Renal pelvis (tissue), 4 donors: ENCODE results near the gene FKBP8. TPM values are rescaled to one million over a fixed set of nuclear protein-coding genes. Genes with fewer than 3 reads are reported as not detected.
A peak's percentile ranks its signal among the peaks of the same experiment; 100 is the strongest.
"Not testable (repeated sequence)": the region's sequence is repeated elsewhere in the genome, so short reads cannot be mapped to it uniquely, and the experiment has no call there.

ENCODE experiments used
- DNase-seq: peaks from one replicate; pipeline ENCODE4 v3.0.0-alpha.2; 2013
- polyA plus RNA-seq, 3 donors: library from polyadenylated mRNA; unstranded; fragments of 120-200 nt; gene quantifications; one replicate each; pipeline ENCODE4 v1.2.1, GENCODE V29; 2013; ENCODE audit not compliant: insufficient read length in 3 of 3

Gene FKBP8
- polyA plus RNA-seq, 3 donors: 178 to 222 (median 219) TPM

DNA sequence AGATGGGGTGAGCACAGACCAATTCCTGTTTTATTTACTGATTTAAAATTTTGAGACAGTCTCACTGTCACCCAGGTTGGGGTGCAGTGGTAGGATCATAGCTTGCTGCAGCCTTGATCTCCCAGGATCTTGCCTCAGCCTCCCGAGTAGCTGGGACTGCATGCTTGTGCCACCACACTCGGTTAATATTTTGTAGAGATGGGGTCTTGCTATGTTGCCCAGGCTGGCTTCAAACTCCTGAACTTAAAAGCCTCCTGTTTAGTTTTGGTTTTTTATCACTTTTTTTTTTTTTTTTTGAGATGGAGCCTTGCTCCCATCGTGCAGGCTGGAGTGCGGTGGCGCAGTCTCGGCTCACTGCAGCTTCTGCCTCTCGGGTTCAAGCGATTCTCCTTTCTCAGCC, 33.0 kb upstream of the FKBP8 start:
- no peak for DNase-seq

DNA sequence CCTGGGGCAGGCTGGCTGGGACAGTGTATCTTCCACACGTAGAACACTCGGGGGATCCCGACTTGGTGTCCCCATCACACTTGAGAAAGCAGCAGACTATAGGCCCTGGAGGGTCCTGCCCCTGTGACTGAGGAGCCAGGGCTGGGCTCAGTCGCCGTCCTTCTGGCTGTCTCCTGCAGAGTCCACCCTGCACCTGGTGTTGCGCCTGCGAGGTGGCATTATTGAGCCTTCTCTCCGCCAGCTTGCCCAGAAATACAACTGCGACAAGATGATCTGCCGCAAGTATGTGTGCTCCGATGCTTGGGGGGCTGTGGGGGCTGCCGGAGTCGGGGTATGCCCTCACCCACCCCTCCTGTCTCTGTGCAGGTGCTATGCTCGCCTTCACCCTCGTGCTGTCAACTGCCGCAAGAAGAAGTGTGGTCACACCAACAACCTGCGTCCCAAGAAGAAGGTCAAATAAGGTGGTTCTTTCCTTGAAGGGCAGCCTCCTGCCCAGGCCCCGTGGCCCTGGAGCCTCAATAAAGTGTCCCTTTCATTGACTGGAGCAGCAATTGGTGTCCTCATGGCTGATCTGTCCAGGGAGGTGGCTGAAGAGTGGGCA, 31.4 kb upstream of the FKBP8 start:
- no peak for DNase-seq

DNA sequence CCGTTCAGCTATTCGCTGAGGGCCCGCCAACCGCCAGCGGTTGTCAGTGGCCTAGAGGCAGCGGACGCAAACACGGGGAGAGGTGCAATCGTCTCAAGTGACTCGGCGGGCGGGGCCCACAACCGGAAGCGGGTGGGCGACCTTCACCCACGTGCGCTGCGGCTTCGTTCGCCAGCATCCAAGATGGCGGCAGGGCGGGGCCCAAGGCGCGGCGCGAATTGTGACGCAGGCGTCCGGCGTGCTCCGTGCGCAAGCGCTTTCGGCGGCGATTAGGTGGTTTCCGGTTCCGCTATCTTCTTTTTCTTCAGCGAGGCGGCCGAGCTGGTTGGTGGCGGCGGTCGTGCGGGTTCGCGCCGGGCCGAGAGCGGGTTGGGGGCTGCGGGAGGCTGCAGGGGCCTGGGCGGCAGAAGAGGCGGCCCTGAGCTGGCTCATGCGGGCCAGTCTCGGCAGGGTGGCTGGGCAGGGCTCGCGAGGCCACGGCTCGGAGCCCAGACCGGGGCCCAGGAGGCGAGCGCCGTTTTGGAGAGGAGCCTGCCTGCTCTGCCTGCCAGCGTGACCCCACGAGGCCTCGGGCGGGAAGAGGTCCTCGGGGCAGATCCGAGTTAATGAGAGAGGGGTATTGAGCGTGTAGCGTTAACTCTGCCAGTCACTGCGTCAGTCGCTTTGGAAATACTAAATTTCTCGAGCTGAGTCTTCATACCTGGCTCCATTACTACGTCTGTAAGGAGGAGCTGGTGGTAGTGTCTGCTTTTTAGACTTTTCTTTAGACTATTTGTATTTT, 28.4 kb upstream of the FKBP8 start, which contains the start of gene UBA52:
Gene UBA52, plus strand, starts transcription at position 294 of the 781 bp plus-strand sequence. CDS start 1,444 bp downstream, outside the sequence.
- DNase-seq: peak; percentile 97

DNA sequence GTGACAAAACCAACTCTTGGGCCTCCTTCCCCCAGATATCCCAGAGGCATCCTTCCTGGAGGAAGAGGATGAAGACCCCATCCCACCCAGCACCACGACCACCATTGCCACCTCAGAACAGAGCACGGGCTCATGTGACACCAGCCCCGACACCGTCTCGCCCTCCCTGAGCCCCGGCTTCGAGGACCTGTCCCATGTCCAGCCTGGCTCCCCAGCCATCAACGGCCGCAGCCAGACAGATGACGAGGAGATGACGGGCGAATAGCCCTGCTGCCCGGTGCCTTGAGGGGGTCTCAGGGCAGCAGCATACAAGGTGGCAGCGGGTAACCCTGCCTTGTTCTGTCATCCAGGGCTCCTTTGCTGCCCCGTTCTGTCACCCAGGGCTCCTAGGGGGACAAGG, 25.0 kb upstream of the FKBP8 start:
- no peak for DNase-seq

DNA sequence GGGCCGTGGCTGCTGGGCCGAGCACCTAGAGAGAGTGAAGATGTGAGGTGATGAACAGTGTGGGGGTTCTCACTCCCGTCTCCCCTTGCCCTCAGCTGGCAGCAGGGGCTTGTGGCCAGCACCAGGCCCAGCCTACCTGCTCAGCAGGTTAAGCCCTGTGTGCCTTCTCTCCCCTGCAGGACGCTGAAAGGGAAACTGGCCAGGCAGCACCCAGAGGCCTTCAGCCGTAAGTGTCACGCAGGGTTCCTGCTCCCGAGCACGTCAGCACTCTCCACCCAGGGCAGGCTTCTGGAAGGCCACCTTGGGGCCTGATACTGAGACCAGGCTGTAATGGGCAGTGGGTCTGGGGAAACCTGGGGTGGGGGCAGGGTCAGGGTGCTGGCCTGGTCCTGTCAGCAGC, 23.6 kb upstream of the FKBP8 start:
- no peak for DNase-seq

DNA sequence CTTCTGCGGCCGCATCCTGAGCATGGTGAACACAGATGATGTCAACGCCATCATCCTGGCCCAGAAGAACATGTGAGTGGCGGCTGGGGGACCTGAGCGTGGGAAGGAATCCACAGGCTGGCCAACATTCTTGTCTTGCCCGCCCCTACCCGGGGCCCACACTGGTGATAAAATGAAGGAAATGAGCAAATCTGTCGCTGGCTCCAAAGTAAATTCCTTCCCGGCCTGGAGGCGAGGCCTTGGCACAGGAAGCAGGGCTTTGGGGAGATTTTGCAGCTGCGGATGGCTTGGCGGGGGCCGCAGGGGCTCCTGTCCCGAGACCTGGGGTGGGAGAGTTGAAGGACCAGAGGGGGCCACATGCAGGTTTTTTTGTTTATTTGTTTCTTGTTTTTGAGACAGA, 18.7 kb upstream of the FKBP8 start:
- DNase-seq: no peak

DNA sequence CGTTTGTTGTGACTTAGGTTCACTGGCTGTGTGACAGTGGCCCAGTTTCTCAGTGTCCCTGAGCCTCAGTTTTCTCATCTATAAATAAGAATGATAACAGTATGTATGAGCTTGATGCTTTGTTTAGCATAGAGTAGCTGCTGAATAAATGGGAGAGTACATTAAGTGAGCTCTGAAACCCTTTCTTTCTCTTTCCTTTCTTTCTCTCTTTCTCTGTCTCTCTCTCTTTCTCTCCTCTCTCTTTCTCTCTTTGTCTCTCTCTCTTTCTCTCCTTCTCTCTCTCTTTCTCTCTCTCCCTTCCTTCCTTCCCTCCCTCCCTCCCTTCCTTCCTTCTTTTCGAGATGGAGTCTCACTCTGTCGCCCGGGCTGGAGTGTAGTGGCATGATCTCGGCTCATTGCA, 16.3 kb upstream of the FKBP8 start:
- no peak for DNase-seq

DNA sequence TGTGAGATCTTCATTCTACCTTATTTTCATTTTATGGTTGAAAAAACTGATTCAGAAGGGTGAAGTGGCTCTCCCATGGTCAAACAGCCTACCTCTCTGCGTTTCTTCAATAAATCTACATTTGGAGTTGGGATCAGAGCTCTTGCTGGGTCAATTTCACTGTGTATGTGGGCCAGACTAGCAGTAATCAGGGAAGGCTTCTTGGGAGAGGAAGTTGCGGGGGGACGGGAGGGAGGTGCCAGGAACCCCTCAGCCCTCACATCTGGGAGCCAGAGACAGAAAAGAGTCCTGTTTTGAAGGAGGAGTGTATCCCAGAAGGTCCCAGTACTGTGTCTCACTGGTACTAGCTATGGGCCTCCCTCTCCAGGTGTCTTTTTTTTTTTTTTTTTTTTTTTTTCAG, 15.2 kb upstream of the FKBP8 start:
- DNase-seq: no peak

DNA sequence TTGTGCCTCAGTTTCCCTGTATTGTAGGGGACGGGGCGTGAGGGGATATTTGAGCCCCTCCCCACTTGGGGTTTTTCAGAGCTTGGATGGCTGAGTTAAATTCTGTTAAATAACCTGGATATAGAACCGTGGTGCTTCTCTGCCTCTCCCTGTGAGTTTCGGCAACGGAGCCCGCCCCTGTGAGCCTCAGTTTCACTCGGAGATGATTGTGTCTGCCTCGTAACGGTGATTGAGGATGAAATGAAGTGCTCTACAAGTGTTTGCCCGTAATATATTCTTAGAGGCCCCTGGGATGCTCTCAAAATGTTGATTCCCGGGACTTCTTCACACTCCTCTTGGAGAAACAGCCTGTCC, 14.8 kb upstream of the FKBP8 start:
- DNase-seq: no peak

DNA sequence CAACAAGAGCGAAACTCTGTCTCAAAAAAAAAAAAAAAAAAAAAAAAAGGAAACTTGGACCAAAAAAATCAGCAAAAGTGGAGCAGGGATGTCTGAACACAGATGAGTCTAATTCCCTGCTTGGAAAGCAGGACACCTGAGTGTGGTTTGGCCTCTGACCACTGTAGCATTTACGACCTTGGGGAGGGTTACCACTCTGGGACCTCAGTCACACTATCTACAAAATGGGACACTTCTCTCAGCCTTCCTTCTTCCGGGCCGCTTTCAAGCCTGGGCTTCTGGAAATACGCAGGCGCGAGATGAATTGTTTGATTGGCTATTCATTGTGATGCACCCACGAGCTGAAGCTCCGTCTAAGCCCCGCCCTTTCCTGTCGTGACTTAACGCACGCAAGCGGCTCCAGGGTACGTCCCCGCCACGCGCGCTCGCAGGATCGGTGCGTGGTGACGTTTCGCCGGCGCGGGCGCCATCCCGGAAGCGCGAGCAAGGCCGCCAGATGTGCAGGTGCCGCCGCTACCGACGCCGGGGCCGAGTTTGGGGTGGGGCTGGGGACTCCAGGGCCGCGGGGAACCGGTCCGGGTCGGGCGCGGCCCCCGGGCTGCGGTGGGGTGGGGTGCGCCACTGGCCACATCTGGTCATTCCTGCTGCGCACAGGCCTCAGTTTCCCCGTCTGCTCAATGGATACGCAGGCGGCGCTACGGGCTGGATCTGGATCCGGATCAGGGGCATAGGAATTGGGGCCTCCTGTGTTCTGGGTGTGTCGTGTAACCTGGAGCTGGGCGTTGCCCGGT, 14.2 kb upstream of the FKBP8 start, which contains the start of gene KXD1:
Gene KXD1, plus strand, starts transcription at position 460 of the 791 bp plus-strand sequence. CDS start 4,187 bp downstream, outside the sequence.
- DNase-seq: peak; percentile 95

DNA sequence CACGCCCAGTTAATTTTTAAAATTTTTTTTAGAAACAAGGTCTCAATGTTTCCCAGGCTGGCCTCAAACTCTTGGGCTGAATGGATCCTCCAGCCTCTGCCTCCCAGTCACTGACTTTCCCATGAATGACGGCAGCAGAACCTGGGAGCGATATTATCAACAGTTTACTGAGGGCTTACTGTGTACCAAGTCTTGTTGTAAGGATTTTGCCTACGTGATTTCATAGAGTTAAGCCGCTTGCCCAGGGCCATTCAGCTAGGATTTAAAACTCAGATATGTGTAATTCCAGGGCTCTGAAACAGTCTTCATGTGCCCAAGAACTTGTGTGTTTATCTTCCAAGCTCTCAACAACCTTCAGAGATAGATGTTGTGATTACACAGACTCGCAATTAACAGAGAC, 8.3 kb upstream of the FKBP8 start:
- DNase-seq: no peak

DNA sequence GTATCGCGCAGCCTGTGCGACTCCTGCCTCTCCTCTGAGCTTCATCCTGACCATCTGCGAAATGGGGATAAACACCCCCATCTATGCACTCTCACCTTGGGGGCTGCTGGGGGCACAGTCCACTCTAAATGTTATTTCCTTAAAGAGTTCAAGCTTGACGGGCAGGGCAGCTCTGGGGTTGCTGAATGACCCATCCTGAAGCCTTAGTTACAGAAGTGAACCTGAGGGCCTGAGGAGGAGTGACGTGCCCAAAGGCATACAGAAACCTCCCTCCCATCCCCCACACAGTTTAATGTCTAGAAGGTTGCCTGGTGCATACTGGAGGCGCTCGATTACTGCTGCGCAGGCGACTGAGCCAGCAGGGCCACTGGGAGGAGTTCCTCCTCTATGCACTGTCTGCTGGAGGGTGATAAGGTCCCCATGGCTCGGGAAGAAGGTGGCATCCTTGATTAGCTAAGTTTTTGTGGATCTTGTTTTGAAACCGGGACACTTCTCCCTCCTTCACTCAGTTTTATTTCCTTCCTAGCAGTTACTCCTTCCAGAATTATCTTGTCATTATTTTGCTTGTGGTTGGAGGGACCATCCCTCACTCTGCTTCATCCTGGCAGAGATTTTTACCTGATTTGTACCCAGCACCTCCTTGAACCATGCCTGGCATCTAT, 572 bp upstream of the FKBP8 start:
- DNase-seq: no peak

DNA sequence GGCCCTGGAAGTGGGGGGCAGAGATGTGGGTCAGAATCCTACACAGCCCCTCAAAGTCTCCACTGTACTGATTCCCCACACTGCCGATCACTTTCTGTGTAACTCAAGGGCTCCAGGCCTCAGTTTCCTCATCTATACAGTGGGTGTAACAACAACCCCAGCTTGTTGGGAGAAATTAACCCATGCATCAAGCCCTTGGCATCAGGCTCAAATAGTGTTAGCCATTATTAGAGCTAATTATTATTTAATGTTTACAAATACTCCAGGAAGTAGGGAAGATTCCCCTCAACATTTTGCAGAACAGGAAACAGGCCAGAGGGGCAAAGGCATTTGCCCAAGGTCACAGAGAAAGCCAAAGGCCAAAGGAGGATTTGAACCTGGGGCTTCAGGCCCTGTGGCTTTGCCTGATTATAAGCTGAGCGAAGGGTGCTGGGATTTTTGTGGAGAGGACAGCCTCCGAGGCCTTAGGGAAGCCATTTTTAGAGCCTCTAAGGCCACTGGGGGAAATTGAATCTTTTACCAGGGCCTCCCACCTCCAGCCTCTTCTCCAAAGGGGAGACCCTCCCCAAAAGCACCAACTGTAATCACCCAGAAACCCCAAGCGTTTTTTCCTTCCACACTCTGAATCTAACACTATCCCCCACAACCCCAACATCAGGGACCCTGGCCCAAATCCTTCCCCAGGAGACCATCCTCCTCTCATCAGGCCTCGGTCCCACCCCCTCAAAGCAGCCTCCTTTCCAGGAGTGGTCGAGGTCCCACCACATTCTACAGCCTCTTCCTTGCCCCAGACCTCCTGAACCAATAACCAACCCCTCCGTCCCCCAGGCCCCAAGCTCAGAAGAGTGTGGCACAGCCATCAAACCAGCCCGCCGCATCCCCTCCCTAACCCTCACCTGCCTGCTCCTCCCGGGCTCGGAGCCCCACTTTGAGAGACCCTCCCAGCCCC, 1.1 kb downstream of the FKBP8 start:
- no peak for DNase-seq

DNA sequence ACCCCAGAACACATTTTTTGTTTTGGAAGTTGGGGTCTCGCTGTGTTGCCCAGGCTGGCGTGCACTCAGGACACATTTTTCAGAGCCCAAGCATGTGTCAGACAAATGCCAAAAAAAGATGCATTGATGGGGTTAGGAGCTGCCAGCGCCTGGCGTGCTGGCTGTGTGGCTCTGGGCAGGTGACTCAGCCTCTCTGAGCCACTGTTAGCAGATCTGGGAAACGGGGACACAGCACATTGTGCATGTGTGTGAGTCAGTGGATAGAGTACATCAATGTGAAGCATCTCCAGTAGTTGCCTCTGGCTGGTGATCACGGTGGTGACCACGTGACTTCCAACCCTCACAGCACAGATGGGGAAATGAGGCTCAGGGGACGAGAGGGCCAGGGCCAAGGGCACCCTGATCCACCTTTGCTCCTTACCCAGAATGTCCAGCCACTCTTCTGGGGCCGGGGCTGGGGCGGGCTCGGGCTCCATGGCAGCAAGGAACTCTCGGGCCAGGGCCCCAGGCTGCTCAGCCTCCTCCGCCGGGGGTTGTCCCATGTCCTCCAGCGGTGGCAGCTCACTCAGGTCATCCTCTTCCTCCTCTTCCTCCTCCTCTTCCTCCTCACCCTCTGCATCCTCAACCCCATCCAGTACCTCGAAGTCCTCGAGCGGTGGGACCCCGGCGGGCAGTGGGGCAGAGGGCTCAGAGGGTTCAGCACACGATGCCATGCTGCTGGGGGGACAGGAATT, 1.9 kb downstream of the FKBP8 start:
- DNase-seq: no peak

DNA sequence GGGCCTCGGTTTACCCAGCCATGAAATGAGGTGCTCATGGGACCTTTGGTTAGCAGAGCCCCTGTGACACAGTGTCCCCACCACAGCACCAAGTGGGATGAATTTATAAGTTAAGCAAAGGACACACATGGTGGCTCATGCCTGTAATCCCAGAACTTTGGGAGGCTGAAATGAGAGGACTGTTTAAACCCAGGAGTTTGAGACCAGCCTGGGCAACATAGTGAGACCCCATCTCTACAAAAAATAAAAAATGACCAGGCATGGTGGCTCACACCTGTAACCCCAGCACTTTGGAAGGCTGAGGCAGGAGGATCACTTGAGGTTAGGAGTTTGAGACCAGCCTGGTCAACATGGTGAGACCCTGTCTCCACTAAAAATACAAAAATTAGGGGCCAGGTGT, 3.2 kb downstream of the FKBP8 start:
- not testable (repeated sequence) for DNase-seq

DNA sequence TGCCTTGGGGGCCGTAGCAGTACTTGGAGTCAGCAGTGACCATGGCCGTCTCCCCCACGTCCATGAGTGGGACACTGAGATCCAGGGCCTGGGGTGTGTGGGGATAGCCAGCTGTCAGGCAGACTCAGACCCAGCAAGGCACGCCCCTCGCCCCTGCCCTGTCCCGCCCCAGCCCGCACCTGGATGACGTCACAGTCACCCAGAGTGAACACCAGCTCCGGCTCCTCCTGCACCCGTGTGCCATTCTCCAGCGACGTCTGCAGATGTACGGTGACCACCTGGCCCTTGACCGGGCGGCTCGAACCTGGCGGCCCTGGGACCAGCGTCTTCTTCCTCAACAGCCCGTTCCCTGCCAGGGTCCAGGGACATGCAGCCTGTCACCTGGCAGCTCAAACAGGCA, 4.0 kb downstream of the FKBP8 start:
- no peak for DNase-seq

DNA sequence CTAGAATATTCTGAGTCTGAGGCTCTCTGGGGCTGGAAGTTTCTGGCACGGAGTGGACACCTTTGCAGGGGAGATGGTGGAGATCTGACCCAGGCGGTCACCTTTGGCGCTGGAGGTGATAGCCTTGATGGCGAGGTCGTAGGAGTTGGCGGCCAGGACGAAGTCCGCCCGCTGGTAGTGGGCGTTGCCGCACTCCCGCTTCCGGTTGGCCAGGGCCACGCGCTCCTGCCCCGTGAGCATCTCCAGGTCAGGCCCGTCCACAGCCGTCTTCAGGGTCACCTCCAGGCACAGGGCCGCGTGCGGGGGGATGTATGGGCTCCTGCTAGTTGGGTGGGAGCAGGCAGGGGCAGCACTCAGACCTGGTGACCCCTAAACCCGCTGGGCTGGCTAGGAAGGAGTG, 5.3 kb downstream of the FKBP8 start:
- no peak for DNase-seq

DNA sequence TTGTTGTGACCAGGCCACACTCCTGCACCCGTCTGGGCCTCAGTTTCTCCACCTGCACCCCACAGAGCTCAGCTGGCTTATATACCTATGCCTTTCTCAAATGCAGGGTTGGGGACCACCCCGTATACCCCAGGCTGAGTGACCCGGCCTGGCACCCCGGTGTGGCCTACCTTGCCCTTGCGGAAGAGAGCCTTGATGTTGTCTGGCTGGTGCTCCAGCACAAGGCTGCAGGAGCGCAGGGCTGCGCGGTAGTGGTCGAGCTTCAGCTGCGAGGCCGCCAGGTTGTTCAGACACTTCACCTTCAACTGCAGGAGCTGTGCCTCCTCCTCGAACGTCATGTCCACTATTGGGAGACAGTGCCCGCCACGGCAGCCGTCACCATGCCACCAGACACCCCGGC, 5.9 kb downstream of the FKBP8 start:
- DNase-seq: no peak

DNA sequence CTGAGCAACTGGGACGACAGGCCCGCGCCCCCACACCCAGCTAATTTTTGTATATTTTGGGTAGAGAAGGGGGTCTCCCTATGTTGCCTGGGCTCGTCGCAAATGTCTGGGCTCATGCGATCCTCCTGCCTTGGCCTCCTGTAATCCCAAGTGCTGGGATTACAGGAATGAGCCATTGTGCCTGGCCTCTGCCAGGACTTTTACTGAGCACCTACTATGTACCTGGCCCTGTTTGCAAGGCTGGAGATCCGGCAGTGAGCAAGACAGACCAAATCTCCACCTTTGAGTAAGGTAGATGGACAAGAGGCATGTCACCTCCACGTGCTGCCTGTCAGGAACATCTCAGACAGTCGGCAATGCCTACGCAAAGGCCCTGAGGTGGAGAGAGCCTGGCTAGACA, 6.9 kb downstream of the FKBP8 start:
- no peak for DNase-seq

DNA sequence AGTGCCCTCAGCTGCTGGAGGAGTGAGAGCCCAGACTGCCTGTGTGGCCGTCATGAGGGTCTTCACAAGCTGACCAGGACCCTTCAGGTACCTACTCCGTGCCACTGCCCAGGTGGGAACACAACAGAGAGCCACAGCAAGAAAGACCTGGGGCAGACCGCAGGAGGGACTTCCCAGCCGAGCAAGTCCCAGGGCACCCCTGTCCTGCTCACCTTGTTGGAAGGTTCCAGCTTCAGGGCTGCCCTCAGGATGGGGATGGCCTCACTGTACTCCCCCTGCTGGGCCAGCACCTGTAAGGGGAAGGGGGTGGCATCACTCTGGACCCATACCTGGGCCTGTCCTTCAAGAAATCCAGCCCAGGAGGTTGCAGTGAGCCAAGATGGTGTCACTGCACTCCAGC, 10.3 kb downstream of the FKBP8 start:
- DNase-seq: no peak
